ENCODE measurements around the gene CXCR6. TPM values are rescaled to one million over a fixed set of nuclear protein-coding genes. Genes with fewer than 3 reads are reported as not detected.

Gene CXCR6
- total RNA-seq, 2 donors from 2014 or later: 0.96 to 1.2 TPM

GRCh38 chr3:45972534-45973402, 29.5 kb downstream of the CXCR6 start:
- peak; percentile 69 for DNase-seq (ENCODE audit: low spot score)
- Histone ChIP-seq H3K4me1 (replicated peaks) (peaks cover 11% of the 10 kb centered on the region), H3K9me3 (no peaks in the 10 kb centered on the region), H3K27me3 (replicated peaks; ENCODE audit: insufficient read depth) (no peaks in the 10 kb centered on the region), H3K4me3 (no peak overlapping the region), H3K27ac (peak overlapping the region; percentile 59 to 63), H3K36me3 (peaks cover 2 to 23% of the 10 kb centered on the region in 2 donors)
- WGBS: 27% methylated on average over 6 of the region's 6 CpGs
- TF ChIP-seq POLR2A (IDR thresholded peaks at IDR 0.05) (no peak), POLR2AphosphoS5 (IDR thresholded peaks at IDR 0.05) (peak; percentile 87)
- intact Hi-C loops (cut with DNase I): no loop called here

GRCh38 chr3:45974686-45975085, 31.4 kb downstream of the CXCR6 start:
- no peak for DNase-seq (ENCODE audit: low spot score)
- Histone ChIP-seq H3K27ac (no peak overlapping the region), H3K4me1 (replicated peaks) (peaks cover 11% of the 10 kb centered on the region), H3K9me3 (no peaks in the 10 kb centered on the region), H3K36me3 (peaks cover 2 to 10% of the 10 kb centered on the region in 2 donors), H3K27me3 (replicated peaks; ENCODE audit: insufficient read depth) (no peaks in the 10 kb centered on the region), H3K4me3 (no peak overlapping the region)
- intact Hi-C loops (cut with DNase I): no loop called here
- 58% methylated on average over 4 of the region's 4 CpGs for WGBS
- TF ChIP-seq POLR2A (IDR thresholded peaks at IDR 0.05) (no peak), CTCF (IDR thresholded peaks at IDR 0.05) (no peak), POLR2AphosphoS5 (IDR thresholded peaks at IDR 0.05) (no peak)

- Histone ChIP-seq H3K4me3 (no peak overlapping the region), H3K27ac (peak overlapping the region; percentile 0 to 46), H3K36me3 (peaks cover 2 to 9% of the 10 kb centered on the region in 2 donors), H3K27me3 (replicated peaks; ENCODE audit: insufficient read depth) (no peaks in the 10 kb centered on the region), H3K4me1 (replicated peaks) (peaks cover 11% of the 10 kb centered on the region), H3K9me3 (no peaks in the 10 kb centered on the region)
- intact Hi-C loops (cut with DNase I): no loop called here
- WGBS: 49% methylated on average over 5 of the region's 5 CpGs
- TF ChIP-seq POLR2A (IDR thresholded peaks at IDR 0.05) (no peak), POLR2AphosphoS5 (IDR thresholded peaks at IDR 0.05) (no peak), CTCF (IDR thresholded peaks at IDR 0.05) (no peak)
- no peak for DNase-seq (ENCODE audit: low spot score)
These were observed 32.4 kb downstream of the CXCR6 start for GRCh38 chr3:45975686-45976085.

GRCh38 chr3:45976191-45977091, 33.2 kb downstream of the CXCR6 start:
- peak overlapping the region; percentile 0 to 46 for H3K27ac ChIP-seq

More at GRCh38 chr3:45976191-45977091, 33.2 kb downstream of the CXCR6 start:
- peaks cover 2 to 9% of the 10 kb centered on the region in 2 donors for H3K36me3 ChIP-seq
- DNase-seq (ENCODE audit: low spot score): no peak
- H3K4me3 ChIP-seq: no peak overlapping the region
- H3K27me3 ChIP-seq (replicated peaks; ENCODE audit: insufficient read depth): no peaks in the 10 kb centered on the region
- intact Hi-C loops (cut with DNase I): no loop called here
- H3K4me1 ChIP-seq (replicated peaks): peaks cover 11% of the 10 kb centered on the region
- WGBS: 50% methylated on average over 6 of the region's 6 CpGs
- no peak for TF ChIP-seq CTCF (IDR thresholded peaks at IDR 0.05)
- no peak for TF ChIP-seq POLR2A (IDR thresholded peaks at IDR 0.05)
- TF ChIP-seq POLR2AphosphoS5 (IDR thresholded peaks at IDR 0.05): peak; percentile 52
- H3K9me3 ChIP-seq: no peaks in the 10 kb centered on the region
